ENCODE measurements around the gene STK32B. TPM values are rescaled to one million over a fixed set of nuclear protein-coding genes. Genes with fewer than 3 reads are reported as not detected.

STK32B gene
- polyA plus RNA-seq, 1 of the 3 experiments (the other 2 are of a cell fraction): 0.20 TPM

Small RNA genes within 50 kb of the gene (small RNA-seq; reads per million reads assigned to genes)
- gene RF00019: 0 reads per million in 7 experiments

Other genes starting within 250 kb of the STK32B start
- 1.5 and 2.1 TPM in 2 replicates for gene MSX1, start 191.8 kb upstream of the STK32B start, polyA plus RNA-seq (2012; rRNA removed)
- gene CYTL1, start 32.0 kb upstream of the STK32B start, polyA plus RNA-seq (2012; rRNA removed): 3.0 and 3.8 TPM in 2 replicates

Data from SK-N-SH (cell line).